Measurements from ENCODE around the gene PARPBP. TPM values are rescaled to one million over a fixed set of nuclear protein-coding genes. Genes with fewer than 3 reads are reported as not detected.

The PARPBP gene, protein sequence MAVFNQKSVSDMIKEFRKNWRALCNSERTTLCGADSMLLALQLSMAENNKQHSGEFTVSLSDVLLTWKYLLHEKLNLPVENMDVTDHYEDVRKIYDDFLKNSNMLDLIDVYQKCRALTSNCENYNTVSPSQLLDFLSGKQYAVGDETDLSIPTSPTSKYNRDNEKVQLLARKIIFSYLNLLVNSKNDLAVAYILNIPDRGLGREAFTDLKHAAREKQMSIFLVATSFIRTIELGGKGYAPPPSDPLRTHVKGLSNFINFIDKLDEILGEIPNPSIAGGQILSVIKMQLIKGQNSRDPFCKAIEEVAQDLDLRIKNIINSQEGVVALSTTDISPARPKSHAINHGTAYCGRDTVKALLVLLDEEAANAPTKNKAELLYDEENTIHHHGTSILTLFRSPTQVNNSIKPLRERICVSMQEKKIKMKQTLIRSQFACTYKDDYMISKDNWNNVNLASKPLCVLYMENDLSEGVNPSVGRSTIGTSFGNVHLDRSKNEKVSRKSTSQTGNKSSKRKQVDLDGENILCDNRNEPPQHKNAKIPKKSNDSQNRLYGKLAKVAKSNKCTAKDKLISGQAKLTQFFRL
- total RNA-seq = 14.9 and 23.4 TPM in 2 replicates

GRCh38 chr12:102119674-102120563, at the start of gene PARPBP, which contains the start of gene NUP37:
Gene PARPBP, plus strand, starts transcription at chr12:102120183. Its CDS starts 3,706 bp downstream, at chr12:102123889.
Gene NUP37, minus strand, starts transcription at chr12:102120114. Its CDS starts 1,596 bp downstream, at chr12:102118518.

GRCh38 chr12:102197789-102198188, 77.8 kb downstream of the PARPBP start, which contains the start of gene PMCH:
Gene PMCH, minus strand, starts transcription at chr12:102197833. Its CDS starts 63 bp downstream, at chr12:102197770.

Other genes starting within 250 kb of the PARPBP start
- gene DRAM1, start 242.6 kb upstream of the PARPBP start, total RNA-seq = 31.5 and 46.5 TPM in 2 replicates
- 50.7 and 53.6 TPM in 2 replicates for gene WASHC3, start 58.2 kb upstream of the PARPBP start, total RNA-seq
- gene NUP37, start 69 bp upstream of the PARPBP start, total RNA-seq = 54.9 and 128 TPM in 2 replicates
- gene PMCH, start 77.7 kb downstream of the PARPBP start, total RNA-seq = 0.32 and 0.61 TPM in 2 replicates

All from epithelial cell of umbilical artery (primary cell).